Stimulated activated CD8-positive, alpha-beta memory T cell treated with anti-CD3 and anti-CD28 coated beads, Interleukin-4, amount 100 ng/mL, for 24 hours (primary cell): Measurements from ENCODE around the gene PAN3.

ENCODE experiments used
- DNase-seq: peaks from one replicate; pipeline ENCODE4 v3.0.0-alpha.2; 2020; ENCODE audit warnings: low read depth

Gene PAN3

GRCh38 chr13:28338742-28339141 lies 200.4 kb downstream of the PAN3 start:
- DNase-seq, result no peak

GRCh38 chr13:28339419-28339818 lies 201.1 kb downstream of the PAN3 start:
- DNase-seq, result no peak

GRCh38 chr13:28340272-28340793 lies 202.0 kb downstream of the PAN3 start:
- DNase-seq, result no peak

DNA sequence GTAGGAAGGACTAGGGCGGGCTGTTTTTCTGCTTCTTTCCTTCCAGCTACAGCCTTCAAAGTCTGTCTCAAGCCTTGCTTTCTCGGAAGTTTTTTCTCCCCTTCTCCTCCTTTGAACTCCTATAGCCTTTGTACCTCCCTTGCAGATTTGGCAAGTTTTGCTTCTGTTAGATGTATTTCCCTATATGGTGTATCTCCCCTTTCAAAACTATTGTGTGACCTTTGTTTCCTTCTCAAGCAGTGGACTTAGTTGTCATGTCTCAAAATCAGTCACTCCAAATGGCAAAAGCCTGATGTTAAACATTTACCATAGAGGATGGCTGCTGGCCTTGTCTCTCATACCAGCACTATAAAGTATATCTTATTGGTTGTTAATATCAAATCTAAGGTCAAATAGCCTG lies 203.9 kb downstream of the PAN3 start:
- no peak for DNase-seq

DNA sequence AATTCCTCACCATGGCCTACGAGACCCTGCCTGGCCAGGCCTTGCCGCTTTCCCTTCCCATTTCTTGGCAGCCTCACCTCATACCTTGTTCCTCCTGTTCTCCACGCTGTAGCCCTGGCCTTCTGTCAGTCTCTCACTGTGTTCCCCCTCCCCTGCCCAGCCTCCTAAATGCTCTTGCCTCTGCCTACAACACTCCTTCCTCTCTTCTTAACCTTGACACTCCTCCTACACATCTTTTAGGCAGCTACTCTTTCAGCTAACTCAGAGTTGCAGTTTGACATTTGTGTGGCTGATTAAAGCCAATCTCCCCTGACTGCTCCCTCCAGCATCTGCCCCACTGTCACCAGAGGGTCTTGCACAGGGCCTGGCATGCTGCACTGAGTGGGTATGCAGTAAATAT lies 205.8 kb downstream of the PAN3 start:
- DNase-seq, result no peak
